ENCODE results near the gene PGBD5.

GRCh38 chr1:230286166-230286889 lies 139.8 kb downstream of the PGBD5 start:
- no peak for TF ChIP-seq EZH2 (IDR thresholded peaks at IDR 0.05; ENCODE audit: low read length, missing control alignments)
- TF ChIP-seq CTCF (conservative IDR thresholded peaks at IDR 0.05 in 1 of 2, IDR thresholded peaks at IDR 0.05 in 1 of 2; ENCODE audit: low read depth in 1 of 2, low read length in 2 of 2): no peak

Data from fibroblast of lung (primary cell).